Heart right ventricle (tissue), 16 donors: ENCODE results near the gene VGLL3. TPM values are rescaled to one million over a fixed set of nuclear protein-coding genes. Genes with fewer than 3 reads are reported as not detected.

Experiments used
- ATAC-seq, 8 donors: fragments of 200-7000 bp; cut with Tn5 transposase; one replicate each; pipeline ENCODE4 v1.9.1; 2020; ENCODE audit warnings: mild to moderate bottlenecking in 8 of 8, moderate library complexity in 8 of 8, moderate number of reproducible peaks in 1 of 8
- DNase-seq, 2 donors: peaks; one replicate each; pipeline ENCODE4 v3.0.0-alpha.2; 2020
- H3K27ac ChIP-seq, 10 donors: fragments of 200-600 bp; sonication (generic) in 2 of 10; one replicate each; pipeline versions ENCODE4 v1.5.0 to v1.8.0; 2020 to 2022; ENCODE audit warnings: mild to moderate bottlenecking in 3 of 10
- H3K27me3 ChIP-seq, 7 donors: fragments of 200-600 bp; one replicate each; pipeline ENCODE4 v1.8.0; 2021 to 2022; ENCODE audit warnings: mild to moderate bottlenecking in 2 of 7
- H3K36me3 ChIP-seq, 9 donors: fragments of 200-600 bp; sonication (generic) in 1 of 9; one replicate each; pipeline versions ENCODE4 v1.5.0 to v1.8.0; 2020 to 2022; ENCODE audit warnings: mild to moderate bottlenecking in 2 of 9
- H3K4me1 ChIP-seq, 9 donors: fragments of 200-600 bp; sonication (generic) in 1 of 9; one replicate each; pipeline versions ENCODE4 v1.5.0 to v1.8.0; 2020 to 2022; ENCODE audit warnings: mild to moderate bottlenecking in 4 of 9
- H3K4me3 ChIP-seq, 10 donors: fragments of 200-600 bp; sonication (generic) in 2 of 10; one replicate each; pipeline versions ENCODE4 v1.5.0 to v1.8.0; 2020 to 2022; ENCODE audit warnings: mild to moderate bottlenecking in 7 of 10, moderate library complexity in 2 of 10
- H3K9me3 ChIP-seq, 11 donors: fragments of 200-600 bp in 10 of 11; sonication (generic) in 2 of 11; one replicate each; pipeline versions ENCODE4 v1.5.0 to v1.8.0; 2013 to 2022; ENCODE audit warnings: mild to moderate bottlenecking in 2 of 11, control low read depth in 1 of 11, moderate library complexity in 1 of 11
- WGBS, 2 donors: extraction: QIAGEN DNeasy Blood & Tissue Kit; methylation state at CpG; one replicate each; pipeline ENCODE4 v1.1.7; 2013; ENCODE audit warnings: inconsistent platforms in 1 of 2; 5-methylcytosine and 5-hydroxymethylcytosine counted together
- intact Hi-C, 10 donors: fragments of 100-400 bp; cut with DNase I; formaldehyde crosslinking; loops; one replicate each; pipeline versions ENCODE4 v1.11.1 to v1.14.2; 2022
- polyA plus RNA-seq, 2 donors: library from polyadenylated mRNA; stranded (reverse); fragments of 200-250 nt; gene quantifications; one replicate each; pipeline ENCODE4 v1.2.3, GENCODE V29; 2013
- total RNA-seq, 10 donors: library from RNA; stranded (reverse); fragmentation: NEBNext Ultra II Directional in 3 of 10; extraction: Animal tissue kit (Norgen Biotek cat#: 25700) in 3 of 10; gene quantifications; one replicate each; pipeline versions ENCODE4 v1.2.1 to v1.2.4, GENCODE V29; 2021 to 2023
- TF ChIP-seq, protein P1 (sequence below), 9 donors: fragments of 200-600 bp; sonication (generic) in 2 of 9; IDR thresholded peaks; one replicate each; pipeline versions ENCODE4 v1.5.0 to v1.8.0; 2021 to 2022; ENCODE audit warnings: antibody characterized with exemption in 9 of 9, mild to moderate bottlenecking in 5 of 9, moderate library complexity in 1 of 9
- donor health status: Arrhythmogenic right ventricular cardiomyopathy.
- donor health status: ischemic (EF 13 %, LVEDD 7.1; RV severe dilation, severe dysfunction).
- donor health status: healthy with polysubstance abuse.
- donor health status: DM: no; HTN: yes; CAD: no.
- donor health status: DM: no; HTN: no; CAD: no.
- donor health status: ischemic (EF 25% LVEDD 6.9; RV normal size, moderate dysfunction).
- donor health status: ischemic (EF 25% LVEDD 5.7; RV mildly dilated, moderate dysfunction).
- donor health status: healthy.
- donor health status: DM: yes; HTN: yes; CAD: no.
- donor health status: Ischemic cardiomyopathy.
- donor health status: ischemic (EF 35%, LVEDD 5.7; RV mildly dilated, moderate dysfunction).
- donor health status: nonischemic (EF 11% LVEDD 7.7; RV severe dilation, severe dysfunction).
- donor health status: DM: yes; HTN: yes; CAD: no.
- donor health status: PGD.
- donor health status: ischemic (EF 29% LVEDD 5.4; RV normal size, mild dysfunction).
- donor health status: nonischemic (EF 23%, LVEDD 6.1; RV moderate dilation, normal function).

VGLL3 gene
- total and polyA plus RNA-seq, 12 donors, result 1.0 to 15.3 (median 3.6) TPM

DNA sequence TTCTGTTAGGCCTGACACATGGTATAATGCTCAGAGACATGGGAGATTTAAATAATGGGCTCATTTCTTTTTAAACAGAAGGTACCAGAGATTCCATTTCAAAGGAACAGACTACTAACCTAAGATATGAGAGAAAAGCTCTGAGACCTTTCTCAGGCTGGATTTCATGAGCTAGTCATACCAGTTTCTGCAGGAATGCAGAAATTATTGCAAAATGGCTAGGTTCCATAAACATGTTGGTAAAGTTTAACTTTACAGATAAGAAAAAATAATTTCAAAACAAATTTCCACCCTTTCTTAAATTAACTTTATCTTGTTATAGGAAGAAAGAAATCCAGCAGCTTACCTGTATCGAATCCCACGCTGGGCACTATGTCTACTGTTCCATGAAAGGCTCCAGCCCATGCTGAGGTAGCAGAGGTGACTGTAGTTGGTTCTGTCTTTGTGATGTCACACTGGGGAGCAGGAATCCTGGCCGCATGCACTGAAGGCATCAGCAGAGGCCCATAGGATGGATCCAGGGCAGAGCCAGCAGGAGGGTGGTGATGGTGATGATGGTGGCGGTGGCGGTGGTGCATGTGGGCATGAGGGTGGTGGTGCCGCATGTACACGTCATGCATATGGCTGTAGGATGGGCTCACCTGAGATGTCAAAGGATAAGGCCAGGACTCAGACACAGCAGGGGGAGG, 22.6 kb downstream of the VGLL3 start:
- DNase-seq (no peak), ATAC-seq (no peak)
- Histone ChIP-seq H3K27me3 (no peaks in the 10 kb centered on the region), H3K9me3 (no peaks in the 10 kb centered on the region), H3K4me1 (no peaks in the 10 kb centered on the region), H3K4me3 (no peak overlapping the region), H3K27ac (no peak overlapping the region), H3K36me3 (peaks cover 0 to 13% (median 0%) of the 10 kb centered on the region in 9 donors)
- WGBS, 2 donors, result 89 to 94% methylated on average over 7 of the region's 7 CpGs
- TF ChIP-seq, protein P1, sequence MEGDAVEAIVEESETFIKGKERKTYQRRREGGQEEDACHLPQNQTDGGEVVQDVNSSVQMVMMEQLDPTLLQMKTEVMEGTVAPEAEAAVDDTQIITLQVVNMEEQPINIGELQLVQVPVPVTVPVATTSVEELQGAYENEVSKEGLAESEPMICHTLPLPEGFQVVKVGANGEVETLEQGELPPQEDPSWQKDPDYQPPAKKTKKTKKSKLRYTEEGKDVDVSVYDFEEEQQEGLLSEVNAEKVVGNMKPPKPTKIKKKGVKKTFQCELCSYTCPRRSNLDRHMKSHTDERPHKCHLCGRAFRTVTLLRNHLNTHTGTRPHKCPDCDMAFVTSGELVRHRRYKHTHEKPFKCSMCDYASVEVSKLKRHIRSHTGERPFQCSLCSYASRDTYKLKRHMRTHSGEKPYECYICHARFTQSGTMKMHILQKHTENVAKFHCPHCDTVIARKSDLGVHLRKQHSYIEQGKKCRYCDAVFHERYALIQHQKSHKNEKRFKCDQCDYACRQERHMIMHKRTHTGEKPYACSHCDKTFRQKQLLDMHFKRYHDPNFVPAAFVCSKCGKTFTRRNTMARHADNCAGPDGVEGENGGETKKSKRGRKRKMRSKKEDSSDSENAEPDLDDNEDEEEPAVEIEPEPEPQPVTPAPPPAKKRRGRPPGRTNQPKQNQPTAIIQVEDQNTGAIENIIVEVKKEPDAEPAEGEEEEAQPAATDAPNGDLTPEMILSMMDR (IDR thresholded peaks at IDR 0.05), result no peak
- intact Hi-C loops, result loop anchor here in 2 of 10 donors (10.0 kb wide), 1 partner anchor 116 kb away; no protein-coding TSS in a partner anchor

DNA sequence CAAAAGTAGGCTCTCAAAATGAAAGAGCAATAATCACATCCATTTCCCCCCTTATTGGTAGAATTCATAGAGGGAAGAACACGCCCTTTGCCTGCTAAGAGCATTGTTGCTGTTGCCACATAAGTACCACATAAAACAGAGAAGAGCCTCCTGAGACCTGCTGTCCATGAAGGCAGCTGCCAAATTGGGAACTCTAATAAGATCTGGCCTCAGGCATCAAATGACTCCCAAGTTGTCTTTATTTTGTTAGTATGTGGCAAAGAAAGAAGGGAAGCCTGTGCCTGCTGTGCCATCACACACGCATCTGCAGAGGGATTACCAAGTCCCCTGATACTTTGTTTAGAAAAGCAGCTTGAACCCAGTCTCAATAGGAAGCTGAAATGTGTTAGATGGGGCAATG, 23.9 kb downstream of the VGLL3 start:
- ATAC-seq (no peak), DNase-seq (no peak)
- intact Hi-C loops, result loop anchor here in 2 of 10 donors (10.0 kb wide), 1 partner anchor 118 kb away; no protein-coding TSS in a partner anchor
- H3K27me3 ChIP-seq, result no peaks in the 10 kb centered on the region
- peaks cover 0 to 13% (median 0%) of the 10 kb centered on the region in 9 donors for H3K36me3 ChIP-seq
- H3K4me1 ChIP-seq, result no peaks in the 10 kb centered on the region
- TF ChIP-seq, protein P1 (IDR thresholded peaks at IDR 0.05), result no peak
- 58 to 62% methylated on average over 2 of the region's 2 CpGs for WGBS, 2 donors
- H3K4me3 ChIP-seq, result no peak overlapping the region
- no peak overlapping the region for H3K27ac ChIP-seq
- no peaks in the 10 kb centered on the region for H3K9me3 ChIP-seq

DNA sequence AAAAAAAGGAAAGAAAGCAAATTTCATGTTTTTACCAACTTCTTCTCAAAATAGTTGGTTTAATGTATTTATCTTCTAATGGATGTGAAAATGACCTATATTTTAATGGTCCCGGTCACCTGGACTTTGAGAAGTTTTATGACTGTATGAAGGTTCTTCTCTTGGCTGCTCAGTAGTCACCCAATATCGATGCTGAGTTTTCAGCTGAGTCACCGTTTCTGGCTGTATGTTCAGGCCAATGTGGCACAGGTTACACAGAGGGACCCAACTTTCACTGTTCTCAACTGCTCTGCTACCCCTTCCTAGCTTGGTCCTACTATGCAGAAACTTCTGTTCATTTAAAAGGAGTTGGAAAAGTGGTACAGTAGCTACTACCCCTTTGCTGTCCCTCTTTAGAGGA, 25.8 kb downstream of the VGLL3 start:
- H3K4me3 ChIP-seq, result no peak overlapping the region
- no peaks in the 10 kb centered on the region for H3K9me3 ChIP-seq
- H3K4me1 ChIP-seq, result no peaks in the 10 kb centered on the region
- no peak for DNase-seq
- TF ChIP-seq, protein P1 (IDR thresholded peaks at IDR 0.05), result no peak
- H3K36me3 ChIP-seq, result peaks cover 0 to 13% (median 0%) of the 10 kb centered on the region in 9 donors
- WGBS, 2 donors, result 87 to 90% methylated on average over 3 of the region's 3 CpGs
- H3K27me3 ChIP-seq, result no peaks in the 10 kb centered on the region
- H3K27ac ChIP-seq, result no peak overlapping the region
- intact Hi-C loops, result loop anchor here in 2 of 10 donors (10.0 kb wide), 1 partner anchor 120 kb away; no protein-coding TSS in a partner anchor
- no peak for ATAC-seq

DNA sequence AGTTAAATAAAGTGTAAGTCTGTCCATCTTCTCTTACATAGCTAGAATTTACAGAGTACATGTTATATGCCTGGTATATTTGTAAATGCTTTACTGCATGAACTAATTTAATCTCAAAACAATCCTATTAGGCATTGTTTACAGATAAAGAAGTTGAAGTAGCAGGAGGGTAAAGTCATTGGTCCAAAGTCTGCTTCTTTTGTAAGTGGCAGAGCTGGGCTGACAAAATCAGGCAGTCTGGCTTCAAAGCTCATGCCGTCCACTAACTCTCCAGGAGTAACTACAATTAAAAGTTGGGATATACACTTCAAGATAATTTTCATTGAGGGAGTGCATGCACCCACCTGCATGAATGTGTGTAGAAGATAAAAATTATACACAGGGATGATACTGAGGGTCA, 27.3 kb downstream of the VGLL3 start:
- TF ChIP-seq, protein P1 (IDR thresholded peaks at IDR 0.05), result no peak
- Histone ChIP-seq H3K4me3 (no peak overlapping the region), H3K9me3 (no peaks in the 10 kb centered on the region), H3K27ac (no peak overlapping the region), H3K36me3 (peaks cover 0 to 13% (median 0%) of the 10 kb centered on the region in 9 donors), H3K27me3 (no peaks in the 10 kb centered on the region), H3K4me1 (no peaks in the 10 kb centered on the region)
- no peak for ATAC-seq
- DNase-seq, result no peak
- WGBS, 2 donors, result 81 to 90% methylated on average over 1 of the region's 1 CpG
- intact Hi-C loops, result loop anchor here in 2 of 10 donors (10.0 kb wide), 1 partner anchor 121 kb away; no protein-coding TSS in a partner anchor
